Measurements from ENCODE around the gene OPRPN.

Gene OPRPN
- total RNA-seq, result 0 to 0.77 (median 0) reads per million in 17 experiments

- no peak for DNase-seq
Measured at GRCh38 chr4:70397580-70397979, at the start of gene OPRPN. OPRPN (plus strand) TSS chr4:70397940; CDS start chr4:70399286, 1,346 bp downstream.

- DNase-seq, result no peak
Measured at GRCh38 chr4:70356185-70356584, 41.6 kb upstream of the OPRPN start.

GRCh38 chr4:70359115-70359661 lies 38.6 kb upstream of the OPRPN start:
- DNase-seq, result no peak

- DNase-seq, result no peak
Measured at GRCh38 chr4:70360460-70360859, 37.3 kb upstream of the OPRPN start, which contains the start of gene SMR3A. SMR3A (plus strand) TSS chr4:70360760; CDS start chr4:70362116, 1,356 bp downstream.

- no peak for DNase-seq
Measured at GRCh38 chr4:70364002-70364401, 33.7 kb upstream of the OPRPN start.

- DNase-seq, result no peak
Measured at GRCh38 chr4:70365479-70365878, 32.3 kb upstream of the OPRPN start.

- DNase-seq, result no peak
Measured at GRCh38 chr4:70367813-70368212, 29.9 kb upstream of the OPRPN start.

- no peak for DNase-seq
Measured at GRCh38 chr4:70371987-70372386, 25.8 kb upstream of the OPRPN start.

GRCh38 chr4:70372760-70373159 lies 25.0 kb upstream of the OPRPN start:
- DNase-seq, result no peak

GRCh38 chr4:70380578-70380977 lies 17.2 kb upstream of the OPRPN start:
- no peak for DNase-seq

- DNase-seq, result no peak
Measured at GRCh38 chr4:70382691-70383181, 15.0 kb upstream of the OPRPN start, which contains the start of gene SMR3B. SMR3B (plus strand) TSS chr4:70383131; CDS start chr4:70384511, 1,380 bp downstream.

- DNase-seq, result no peak
Measured at GRCh38 chr4:70392057-70392776, 5.5 kb upstream of the OPRPN start.

- DNase-seq, result no peak
Measured at GRCh38 chr4:70399319-70399718, 1.6 kb downstream of the OPRPN start.

GRCh38 chr4:70402762-70403161 lies 5.0 kb downstream of the OPRPN start:
- no peak for DNase-seq

GRCh38 chr4:70405765-70406164 lies 8.0 kb downstream of the OPRPN start:
- DNase-seq, result no peak

GRCh38 chr4:70425306-70425705 lies 27.6 kb downstream of the OPRPN start:
- no peak for DNase-seq

- DNase-seq, result no peak
Measured at GRCh38 chr4:70426789-70427188, 29.0 kb downstream of the OPRPN start.

GRCh38 chr4:70437197-70437596 lies 39.5 kb downstream of the OPRPN start:
- no peak for DNase-seq

- DNase-seq, result no peak
Measured at GRCh38 chr4:70442474-70442873, 44.7 kb downstream of the OPRPN start.

GRCh38 chr4:70443329-70443728 lies 45.6 kb downstream of the OPRPN start:
- DNase-seq, result no peak

- no peak for DNase-seq
Measured at GRCh38 chr4:70449220-70449619, 51.5 kb downstream of the OPRPN start.

- no peak for DNase-seq
Measured at GRCh38 chr4:70452946-70453345, 55.2 kb downstream of the OPRPN start.

Measured in suppressor macrophage (primary cell).